Breast epithelium (tissue), 4 donors: ENCODE measurements around the gene NRXN2. TPM values are rescaled to one million over a fixed set of nuclear protein-coding genes. Genes with fewer than 3 reads are reported as not detected.

ENCODE experiments used
- DNase-seq, 2 donors: peaks; one replicate each; pipeline ENCODE4 v3.0.0-alpha.2; 2019; ENCODE audit warnings: low spot score in 2 of 2
- H3K27ac ChIP-seq, 2 donors: fragments of 200-600 bp; sonication (generic) in 1 of 2; one replicate each; pipeline ENCODE4 v1.5.1; 2016 to 2019; ENCODE audit warnings: mild to moderate bottlenecking in 1 of 2
- H3K27me3 ChIP-seq, 2 donors: fragments of 200-600 bp; sonication (generic) in 1 of 2; one replicate each; pipeline versions ENCODE4 v1.5.1 to v1.6.0; 2017 to 2019; ENCODE audit warnings: control low read depth in 1 of 2, mild to moderate bottlenecking in 1 of 2
- H3K36me3 ChIP-seq: fragments of 200-600 bp; one replicate; pipeline ENCODE4 v1.5.1; 2019
- H3K4me1 ChIP-seq, 2 donors: fragments of 200-600 bp; sonication (generic); one replicate each; pipeline ENCODE4 v1.5.1; 2016 to 2019; ENCODE audit warnings: control low read depth in 1 of 2
- H3K4me3 ChIP-seq, 3 donors: fragments of 200-600 bp; sonication (generic); 1 replicate in 2 of 3; 2 replicates in 1 of 3; pipeline ENCODE4 v1.5.1; 2016 to 2019; ENCODE audit warnings: mild to moderate bottlenecking in 3 of 3, moderate library complexity in 2 of 3
- H3K9me3 ChIP-seq, 2 donors: fragments of 200-600 bp; sonication (generic) in 1 of 2; one replicate each; pipeline ENCODE4 v1.5.1; 2016 to 2019; ENCODE audit warnings: control low read depth in 1 of 2
- CTCF ChIP-seq, 3 donors: fragments of 450-650 bp; IDR thresholded peaks; one replicate each; pipeline ENCODE4 v1.5.1; 2016 to 2017; ENCODE audit warnings: antibody characterized with exemption in 3 of 3, mild to moderate bottlenecking in 3 of 3, moderate library complexity in 3 of 3
- POLR2A ChIP-seq: fragments of 450-650 bp; IDR thresholded peaks from one replicate; pipeline ENCODE4 v1.6.1; 2016; ENCODE audit warnings: antibody characterized with exemption, mild to moderate bottlenecking, moderate library complexity
- POLR2AphosphoS5 ChIP-seq, 3 donors: sonication (generic); formaldehyde crosslinking; IDR thresholded peaks; one replicate each; pipeline ENCODE4 v1.6.1; 2017; ENCODE audit warnings: antibody characterized with exemption in 3 of 3
- intact Hi-C: fragments of 100-400 bp; cut with DNase I; formaldehyde crosslinking; loops from one replicate; pipeline ENCODE4 v1.15.1; 2023; ENCODE audit warnings: low total_unique reads
- total RNA-seq, 3 donors: library from RNA; depleted of rRNA; stranded (reverse); fragments of >200 nt; gene quantifications; one replicate each; pipeline ENCODE4 v1.1.0, GENCODE V29; 2016

NRXN2 gene
- total RNA-seq, 3 donors from 2014 or later: 1.8 to 4.3 (median 3.5) TPM

- no peak for DNase-seq
- Histone ChIP-seq H3K9me3 (no peaks in the 10 kb centered on the region), H3K27me3 (no peaks in the 10 kb centered on the region), H3K27ac (peak overlapping the region in 1 of 2 donors; percentile 69), H3K4me1 (no peaks in the 10 kb centered on the region), H3K4me3 (no peak overlapping the region), H3K36me3 (no peaks in the 10 kb centered on the region)
- TF ChIP-seq CTCF (IDR thresholded peaks at IDR 0.05) (no peak), POLR2A (no peak), POLR2AphosphoS5 (IDR thresholded peaks at IDR 0.05) (no peak)
- intact Hi-C loops: no loop called here
Observed at GRCh38 chr11:64655941-64656601, 66.9 kb downstream of the NRXN2 start.

- H3K9me3 ChIP-seq: no peaks in the 10 kb centered on the region
- intact Hi-C loops: no loop called here
- H3K4me3 ChIP-seq: no peak overlapping the region
- no peaks in the 10 kb centered on the region for H3K36me3 ChIP-seq
- no peak for DNase-seq
- no peak for TF ChIP-seq CTCF (IDR thresholded peaks at IDR 0.05)
- no peak for TF ChIP-seq POLR2AphosphoS5 (IDR thresholded peaks at IDR 0.05)
- no peak for TF ChIP-seq POLR2A
- no peak overlapping the region for H3K27ac ChIP-seq
- no peaks in the 10 kb centered on the region for H3K4me1 ChIP-seq
- H3K27me3 ChIP-seq: no peaks in the 10 kb centered on the region
Observed at GRCh38 chr11:64654958-64655541, 67.9 kb downstream of the NRXN2 start.

GRCh38 chr11:64654439-64654838 is 68.6 kb downstream of the NRXN2 start:
- no peak for TF ChIP-seq CTCF (IDR thresholded peaks at IDR 0.05)
- no peak for TF ChIP-seq POLR2AphosphoS5 (IDR thresholded peaks at IDR 0.05)
- TF ChIP-seq POLR2A: no peak
- no peak overlapping the region for H3K27ac ChIP-seq
- H3K36me3 ChIP-seq: no peaks in the 10 kb centered on the region
- H3K9me3 ChIP-seq: no peaks in the 10 kb centered on the region
- no peak for DNase-seq
- intact Hi-C loops: no loop called here
- no peak overlapping the region for H3K4me3 ChIP-seq
- no peaks in the 10 kb centered on the region for H3K4me1 ChIP-seq
- H3K27me3 ChIP-seq: no peaks in the 10 kb centered on the region

- intact Hi-C loops: loop anchor here (2.0 kb wide), 1 partner anchor 95 kb away; no protein-coding TSS in a partner anchor
- Histone ChIP-seq H3K4me3 (no peak overlapping the region), H3K36me3 (no peaks in the 10 kb centered on the region), H3K4me1 (no peaks in the 10 kb centered on the region), H3K9me3 (no peaks in the 10 kb centered on the region), H3K27me3 (no peaks in the 10 kb centered on the region), H3K27ac (no peak overlapping the region)
- no peak for DNase-seq
- no peak for TF ChIP-seq CTCF (IDR thresholded peaks at IDR 0.05)
- TF ChIP-seq POLR2AphosphoS5 (IDR thresholded peaks at IDR 0.05): no peak
- no peak for TF ChIP-seq POLR2A
Observed at GRCh38 chr11:64653388-64653973, 69.5 kb downstream of the NRXN2 start.
